C4-2B (cell line): ENCODE measurements around the gene IGF2R.
"Not testable (repeated sequence)": the region's sequence is repeated elsewhere in the genome, so short reads cannot be mapped to it uniquely, and the experiment has no call there.

ENCODE experiments used
- H3K27ac ChIP-seq: fragments of 450-650 bp; 2 replicates; pipeline ENCODE4 v1.5.1; 2017
- CTCF ChIP-seq: fragments of 450-650 bp; conservative IDR thresholded peaks from 2 replicates; pipeline ENCODE4 v1.5.1; 2017; ENCODE audit warnings: mild to moderate bottlenecking
- ZFX ChIP-seq: fragments of 450-650 bp; IDR thresholded peaks from 2 replicates; pipeline ENCODE4 v1.6.1; 2017

Gene IGF2R

GRCh38 chr6:160131636-160132296, 162.9 kb downstream of the IGF2R start:
- no peak for TF ChIP-seq ZFX
- TF ChIP-seq CTCF, result no peak
- no peak overlapping the region for H3K27ac ChIP-seq

- TF ChIP-seq CTCF, result no peak
- TF ChIP-seq ZFX, result no peak
- H3K27ac ChIP-seq, result no peak overlapping the region
These were observed 163.4 kb downstream of the IGF2R start for GRCh38 chr6:160132297-160132637.

DNA sequence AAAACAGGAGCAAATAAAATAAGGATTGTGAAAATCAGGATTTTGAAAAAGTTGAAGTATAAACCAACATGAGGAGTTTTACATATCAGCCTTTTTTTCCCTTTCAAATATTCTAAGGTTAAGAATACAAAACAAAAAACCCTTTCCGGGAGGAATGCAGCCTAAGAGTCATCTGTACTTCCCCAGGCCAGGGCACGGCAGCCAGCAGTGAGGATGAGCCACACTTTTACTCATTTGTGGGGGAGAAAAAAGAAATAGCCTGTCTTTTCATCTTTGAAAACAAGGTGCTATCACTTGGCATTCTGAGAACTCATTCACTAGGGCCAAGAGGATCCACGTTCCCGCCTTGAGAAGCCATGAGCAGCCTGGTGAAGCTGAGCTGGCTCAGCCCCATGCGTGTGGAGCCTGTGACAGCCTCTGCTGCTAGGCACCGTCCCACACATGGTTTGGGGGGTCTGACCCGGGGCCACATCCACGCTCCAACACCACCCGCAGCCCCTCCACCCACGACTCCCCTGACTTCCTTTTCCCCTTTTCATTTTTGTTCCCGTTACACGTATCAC, 164.0 kb downstream of the IGF2R start:
- TF ChIP-seq ZFX (no peak), CTCF (no peak)
- no peak overlapping the region for H3K27ac ChIP-seq

GRCh38 chr6:160133441-160134336, 164.8 kb downstream of the IGF2R start:
- H3K27ac ChIP-seq, result no peak overlapping the region
- TF ChIP-seq ZFX (no peak), CTCF (no peak)

DNA sequence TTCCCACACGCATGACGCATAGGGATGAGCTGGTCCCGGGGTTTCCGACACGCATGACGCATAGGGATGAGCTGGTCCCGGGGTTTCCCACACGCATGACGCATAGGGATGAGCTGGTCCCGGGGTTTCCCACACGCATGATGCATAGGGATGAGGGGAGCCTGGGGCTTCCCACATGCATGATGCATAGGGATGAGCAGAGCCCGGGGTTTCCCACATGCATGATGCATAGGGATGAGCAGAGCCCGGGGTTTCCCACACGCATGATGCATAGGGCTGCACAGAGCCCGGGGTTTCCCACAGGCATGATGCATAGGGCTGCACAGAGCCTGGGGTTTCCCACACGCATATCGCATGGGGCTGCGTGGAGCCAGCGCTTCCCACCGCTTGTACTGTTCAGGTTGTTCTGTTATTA, 165.5 kb downstream of the IGF2R start:
- H3K27ac ChIP-seq, result not testable (repeated sequence)

DNA sequence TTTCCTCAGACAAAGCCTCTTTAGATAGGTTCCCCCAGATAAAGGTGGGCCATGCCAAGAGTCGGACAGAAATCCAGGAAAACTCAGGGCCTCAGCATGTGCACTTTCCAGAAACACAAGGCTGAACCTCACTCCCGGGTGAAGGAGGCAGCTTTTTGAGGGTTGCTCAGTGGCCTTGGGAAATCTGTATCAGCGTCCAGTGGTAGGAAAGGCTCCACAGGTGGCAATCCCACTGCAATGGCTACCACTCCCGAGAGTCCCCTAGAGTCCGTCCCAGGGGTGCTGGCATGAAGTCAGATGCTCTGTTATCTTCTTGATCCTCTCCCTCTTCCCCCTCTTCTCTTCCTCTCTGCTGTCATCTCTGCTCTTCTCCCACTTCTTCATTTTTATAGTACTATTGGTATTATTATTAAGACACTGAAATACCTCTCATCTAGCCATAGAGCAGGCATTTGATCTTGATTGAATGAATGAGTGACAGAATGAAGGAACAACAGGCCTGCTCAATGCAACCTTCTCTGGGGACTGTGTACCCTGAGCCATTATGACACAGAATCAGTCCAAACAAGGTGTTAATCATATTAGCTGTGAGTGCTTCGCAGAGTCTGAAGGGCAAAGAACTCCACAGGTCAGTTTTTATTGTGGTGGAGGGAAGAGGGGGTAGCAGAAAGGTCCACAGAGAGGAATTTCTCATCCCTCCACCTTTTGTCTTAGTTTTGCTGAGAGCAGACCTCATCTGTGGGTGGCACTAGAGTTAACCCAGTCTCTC, 166.1 kb downstream of the IGF2R start:
- no peak overlapping the region for H3K27ac ChIP-seq
- TF ChIP-seq ZFX (no peak), CTCF (no peak)

DNA sequence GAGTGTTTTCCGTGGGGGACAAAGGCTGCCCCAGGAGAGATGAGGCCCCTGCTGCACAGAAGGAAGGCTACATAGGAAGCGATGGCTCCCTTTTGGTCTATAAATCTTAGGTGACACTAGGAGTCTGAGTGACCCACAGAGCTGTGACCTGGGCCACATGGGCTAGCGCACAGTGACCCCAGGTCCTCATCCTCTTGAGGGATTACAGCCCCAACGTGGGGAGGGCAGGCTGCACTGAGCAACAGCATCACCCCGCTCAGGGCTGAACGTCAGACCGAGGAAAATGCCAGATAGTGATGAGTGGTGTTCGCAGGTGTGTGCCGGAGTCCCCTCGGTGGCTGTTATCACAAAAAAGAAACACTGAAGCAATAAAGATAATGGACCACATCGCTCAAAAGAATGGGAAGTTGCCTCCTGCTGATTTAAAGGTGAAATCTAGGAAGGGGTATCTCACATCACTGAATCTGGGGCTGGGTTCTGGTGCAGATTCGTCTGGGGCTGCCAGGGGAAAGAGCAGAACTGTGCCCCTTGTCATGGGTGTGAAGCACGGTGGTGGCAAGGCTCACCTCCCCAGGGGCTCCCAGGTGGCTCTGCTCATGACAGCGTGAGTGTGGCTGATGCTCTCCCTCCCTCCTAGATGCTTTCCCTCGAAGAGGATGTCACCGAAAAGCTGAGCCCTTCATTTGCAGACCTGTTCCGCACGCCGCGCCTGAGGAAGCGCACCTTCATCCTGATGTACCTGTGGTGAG, 167.2 kb downstream of the IGF2R start:
- peak overlapping the region; percentile 56; the same call in 1 of the 2 replicates for H3K27ac ChIP-seq
- TF ChIP-seq CTCF (no peak), ZFX (no peak)
